AG04450 (cell line): ENCODE results near the gene DMD. TPM values are rescaled to one million over a fixed set of nuclear protein-coding genes. Genes with fewer than 3 reads are reported as not detected.

Experiments
- CTCF ChIA-PET: fragments of 300-600, 350-600 bp; formaldehyde crosslinking; extraction: SDS; loops from one replicate; lab custom pipeline; 2022; ENCODE audit warnings: antibody characterized with exemption, inconsistent platforms; lab: Charles Lee
- POLR2A ChIA-PET: fragments of 350-600 bp; formaldehyde crosslinking; extraction: SDS; loops from one replicate; lab custom pipeline; 2021; ENCODE audit warnings: antibody characterized with exemption, inconsistent platforms; lab: Yijun Ruan, JAX
- DNase-seq: peaks from one replicate; pipeline ENCODE4 v3.0.0-alpha.2; 2011; ENCODE audit warnings: low read depth, low spot score
- H3K27ac ChIP-seq: one replicate; pipeline ENCODE4 v1.5.1; 2012; ENCODE audit warnings: low read depth, low read length, control low read depth
- H3K27me3 ChIP-seq: one replicate; pipeline ENCODE4 v1.6.0; 2012; ENCODE audit warnings: low read length; ENCODE audit not compliant: control insufficient read depth, insufficient read depth
- H3K4me3 ChIP-seq: 2 replicates; pipeline ENCODE4 v1.5.1; 2011; ENCODE audit warnings: mild to moderate bottlenecking, low read depth, low read length, control low read depth
- H3K9me3 ChIP-seq: 2 replicates; pipeline ENCODE4 v1.5.1; 2012; ENCODE audit warnings: low read length; ENCODE audit not compliant: control insufficient read depth, insufficient read depth
- polyA plus RNA-seq: library from polyadenylated mRNA; depleted of rRNA; stranded (reverse); fragments of >200 nt; gene quantifications from 2 replicates; pipeline ENCODE4 v1.2.3, GENCODE V29; 2011
- TF ChIP-seq, protein P1 (sequence below): IDR thresholded peaks from 2 replicates; pipeline ENCODE4 v1.5.1; 2011; ENCODE audit warnings: low read depth, low read length, control low read depth, inconsistent platforms

Gene DMD
- polyA plus RNA-seq, 1 experiment, result 7.6 TPM

GRCh38 chrX:31356275-31357212, 1854.8 kb downstream of the DMD start:
- TF ChIP-seq, protein P1, sequence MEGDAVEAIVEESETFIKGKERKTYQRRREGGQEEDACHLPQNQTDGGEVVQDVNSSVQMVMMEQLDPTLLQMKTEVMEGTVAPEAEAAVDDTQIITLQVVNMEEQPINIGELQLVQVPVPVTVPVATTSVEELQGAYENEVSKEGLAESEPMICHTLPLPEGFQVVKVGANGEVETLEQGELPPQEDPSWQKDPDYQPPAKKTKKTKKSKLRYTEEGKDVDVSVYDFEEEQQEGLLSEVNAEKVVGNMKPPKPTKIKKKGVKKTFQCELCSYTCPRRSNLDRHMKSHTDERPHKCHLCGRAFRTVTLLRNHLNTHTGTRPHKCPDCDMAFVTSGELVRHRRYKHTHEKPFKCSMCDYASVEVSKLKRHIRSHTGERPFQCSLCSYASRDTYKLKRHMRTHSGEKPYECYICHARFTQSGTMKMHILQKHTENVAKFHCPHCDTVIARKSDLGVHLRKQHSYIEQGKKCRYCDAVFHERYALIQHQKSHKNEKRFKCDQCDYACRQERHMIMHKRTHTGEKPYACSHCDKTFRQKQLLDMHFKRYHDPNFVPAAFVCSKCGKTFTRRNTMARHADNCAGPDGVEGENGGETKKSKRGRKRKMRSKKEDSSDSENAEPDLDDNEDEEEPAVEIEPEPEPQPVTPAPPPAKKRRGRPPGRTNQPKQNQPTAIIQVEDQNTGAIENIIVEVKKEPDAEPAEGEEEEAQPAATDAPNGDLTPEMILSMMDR, result no peak
- Histone ChIP-seq H3K9me3 (no peaks in the 10 kb centered on the region), H3K4me3 (no peak overlapping the region), H3K27me3 (no peaks in the 10 kb centered on the region), H3K27ac (no peak overlapping the region)
- ChIA-PET CTCF (interaction anchor here (1.1 kb wide), 1 partner anchor 318 kb away, joined by 3 read pairs; no protein-coding TSS in a partner anchor), POLR2A (no interaction called here)
- DNase-seq, result no peak

DNA sequence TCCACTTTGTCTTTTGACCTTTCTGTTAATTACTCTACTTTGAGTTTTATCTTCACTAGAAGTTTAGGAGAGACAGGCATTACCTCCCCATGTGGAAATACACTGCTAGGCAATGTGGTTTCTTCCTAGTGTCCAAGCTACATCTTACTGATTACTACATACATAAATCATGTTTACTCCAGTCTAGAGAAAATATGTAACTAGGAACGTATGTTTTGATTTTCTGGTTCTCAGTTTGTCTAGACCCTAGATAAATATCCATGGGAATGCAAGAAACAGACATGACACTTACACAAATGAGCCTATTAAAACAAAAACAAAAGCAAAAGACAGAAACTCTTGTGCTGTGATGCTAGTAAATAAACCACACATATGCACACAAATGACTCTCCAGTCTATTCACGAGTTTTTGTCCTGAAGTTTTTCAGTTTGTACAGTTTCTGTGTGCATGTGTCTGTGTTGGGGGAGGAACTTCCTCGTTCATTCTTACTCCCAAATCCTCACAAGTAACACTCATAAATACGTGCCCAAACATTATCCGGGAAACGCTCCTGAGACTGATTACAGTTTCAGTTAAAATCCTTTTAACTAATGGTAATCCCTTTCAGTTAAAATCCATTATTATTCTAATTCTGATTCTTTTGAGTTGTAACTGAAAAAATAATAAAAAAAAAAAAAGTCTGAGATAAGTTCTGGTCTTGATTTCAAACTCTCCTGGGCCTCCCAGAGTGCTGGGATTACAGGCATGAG, 1856.0 kb downstream of the DMD start:
- no peak for DNase-seq
- no peak overlapping the region for H3K4me3 ChIP-seq
- no peaks in the 10 kb centered on the region for H3K9me3 ChIP-seq
- CTCF ChIA-PET, result no interaction called here
- H3K27ac ChIP-seq, result no peak overlapping the region
- POLR2A ChIA-PET, result no interaction called here
- TF ChIP-seq, protein P1, result no peak
- no peaks in the 10 kb centered on the region for H3K27me3 ChIP-seq

GRCh38 chrX:31353095-31353494, 1858.3 kb downstream of the DMD start:
- Histone ChIP-seq H3K4me3 (no peak overlapping the region), H3K27ac (no peak overlapping the region), H3K27me3 (no peaks in the 10 kb centered on the region), H3K9me3 (no peaks in the 10 kb centered on the region)
- ChIA-PET POLR2A (no interaction called here), CTCF (no interaction called here)
- TF ChIP-seq, protein P1, result no peak
- DNase-seq, result no peak

GRCh38 chrX:31350808-31351074, 1860.6 kb downstream of the DMD start:
- POLR2A ChIA-PET, result no interaction called here
- Histone ChIP-seq H3K27me3 (no peaks in the 10 kb centered on the region), H3K4me3 (no peak overlapping the region), H3K27ac (no peak overlapping the region), H3K9me3 (no peaks in the 10 kb centered on the region)
- TF ChIP-seq, protein P1, result no peak
- CTCF ChIA-PET, result no interaction called here
- no peak for DNase-seq

DNA sequence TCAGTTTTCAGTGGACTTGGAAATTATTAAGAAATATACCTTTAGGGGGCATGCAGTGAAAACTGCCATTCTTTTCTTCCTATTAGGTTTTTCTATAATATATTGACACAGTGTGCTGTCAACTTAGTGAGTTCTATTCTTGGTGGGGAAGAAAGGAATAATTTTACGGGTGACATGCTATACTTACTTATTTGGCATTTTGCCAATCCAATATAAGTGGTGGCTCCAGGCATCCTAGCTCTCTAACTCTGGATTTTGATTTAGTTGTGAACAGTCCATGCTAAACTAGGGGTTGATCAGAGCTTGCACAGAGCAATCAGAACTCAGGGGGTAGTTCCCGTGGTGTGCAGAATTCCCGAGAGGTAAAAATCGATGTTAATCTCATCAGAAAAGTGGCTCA, 1861.8 kb downstream of the DMD start:
- Histone ChIP-seq H3K27ac (no peak overlapping the region), H3K27me3 (no peaks in the 10 kb centered on the region), H3K4me3 (no peak overlapping the region), H3K9me3 (no peaks in the 10 kb centered on the region)
- TF ChIP-seq, protein P1, result no peak
- CTCF ChIA-PET, result no interaction called here
- no peak for DNase-seq
- POLR2A ChIA-PET, result no interaction called here
